Endometrial microvascular endothelial cells (primary cell): ENCODE measurements around the gene PDHA1. TPM values are rescaled to one million over a fixed set of nuclear protein-coding genes. Genes with fewer than 3 reads are reported as not detected.

Experiments used
- in situ Hi-C: cut with HindIII; loops from 2 replicates; pipeline ENCODE4 v1.10.0; 2017; ENCODE audit warnings: low sequenced_read_pairs, low pct_unique_long_range_greater_than_20kb; ENCODE audit errors: inconsistent ontology term
- total RNA-seq: library from RNA; depleted of rRNA; stranded (reverse); fragments of >200 nt; gene quantifications from one replicate; pipeline ENCODE4 v1.2.3, GENCODE V29; 2015; ENCODE audit errors: inconsistent ontology term

Gene PDHA1
- 78.1 TPM for total RNA-seq

DNA sequence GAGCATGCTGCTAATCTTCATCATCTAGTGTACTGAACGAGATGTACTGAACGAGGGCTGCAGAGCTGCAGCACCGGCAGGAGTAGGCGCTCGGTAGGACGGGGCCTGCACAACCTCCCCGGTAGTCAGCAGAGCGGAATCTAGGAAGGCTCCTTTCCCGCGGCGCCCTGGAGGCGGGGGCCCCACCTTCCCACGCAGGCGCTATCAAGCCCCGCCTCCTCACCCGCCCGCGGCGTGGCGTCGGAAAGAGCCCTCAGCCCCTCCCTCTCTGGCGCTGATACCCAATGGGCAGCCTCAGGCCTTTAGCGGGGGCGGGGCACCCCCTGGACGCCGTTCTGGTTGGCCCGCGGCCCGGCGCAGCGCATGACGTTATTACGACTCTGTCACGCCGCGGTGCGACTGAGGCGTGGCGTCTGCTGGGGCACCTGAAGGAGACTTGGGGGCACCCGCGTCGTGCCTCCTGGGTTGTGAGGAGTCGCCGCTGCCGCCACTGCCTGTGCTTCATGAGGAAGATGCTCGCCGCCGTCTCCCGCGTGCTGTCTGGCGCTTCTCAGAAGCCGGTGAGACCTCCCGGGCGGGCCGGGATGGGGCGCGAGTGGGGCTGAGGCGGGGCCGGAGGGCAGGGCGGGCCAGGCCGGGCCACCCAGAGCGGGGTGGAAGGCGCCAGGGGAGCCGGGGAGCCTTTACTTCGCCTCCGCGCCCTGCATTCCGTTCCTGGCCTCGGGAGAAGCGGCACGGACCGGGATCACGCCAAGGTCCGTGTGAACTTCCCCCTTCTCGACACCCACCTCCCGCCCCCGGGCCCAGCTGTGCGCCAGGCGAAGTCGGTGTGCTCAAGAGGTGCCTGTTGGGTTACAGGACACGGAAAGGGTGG is at the start of gene PDHA1:
TSS of gene PDHA1 (plus strand) at position 393 of the 874 bp plus-strand sequence. CDS start at position 504, 111 bp downstream.
- in situ Hi-C loops: no loop called here

DNA sequence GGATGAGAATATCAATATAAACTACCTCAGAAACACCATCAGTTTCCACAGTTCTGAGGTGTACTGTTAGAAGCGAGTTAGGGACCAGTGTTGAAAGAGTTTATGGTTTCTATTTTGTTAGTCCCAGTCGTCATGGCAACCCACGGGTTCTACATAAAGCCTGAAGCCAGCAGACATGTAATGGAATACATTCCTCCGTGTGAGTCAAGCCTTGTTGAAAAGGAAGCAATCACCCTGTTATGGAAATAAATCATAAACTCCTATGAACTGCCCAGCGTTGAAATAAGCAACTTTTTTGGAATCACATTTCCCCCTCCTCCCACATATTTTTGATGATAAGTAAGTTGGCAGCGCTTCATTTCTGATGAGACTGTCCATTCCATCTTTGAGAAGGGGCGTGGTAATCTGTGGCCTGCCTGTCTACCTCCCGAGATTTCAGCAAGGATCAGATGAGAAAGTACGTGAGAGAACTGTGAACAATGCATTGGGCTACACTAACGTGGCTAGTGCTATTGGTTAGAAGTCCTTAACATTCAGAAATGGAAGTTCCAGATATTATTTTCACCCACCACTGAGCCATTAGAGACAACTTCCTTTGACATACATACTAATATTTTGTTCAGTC is 40.4 kb upstream of the PDHA1 start:
- in situ Hi-C loops: no loop called here

GRCh38 chrX:19326567-19326966 is 17.2 kb upstream of the PDHA1 start:
- in situ Hi-C loops: no loop called here

DNA sequence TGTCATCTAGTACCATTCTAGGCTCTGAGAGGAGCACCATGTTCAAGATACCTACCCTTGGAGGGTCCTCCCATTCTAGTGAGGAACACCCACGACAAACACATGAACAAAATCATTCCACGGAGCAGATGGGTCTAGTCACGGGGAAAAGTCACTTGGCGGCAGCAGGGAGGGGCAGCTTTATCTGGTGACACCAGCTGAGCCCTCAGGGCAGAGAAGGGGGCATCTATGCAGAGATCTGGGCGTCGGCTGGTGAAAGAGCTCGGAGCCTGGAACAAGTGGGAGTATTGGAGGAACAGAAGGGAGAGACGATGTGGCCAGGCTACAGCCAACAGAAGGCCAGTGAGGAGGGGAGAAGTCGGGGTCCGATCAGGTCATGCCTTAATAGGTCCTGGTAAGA is 11.9 kb upstream of the PDHA1 start:
- in situ Hi-C loops: no loop called here

DNA sequence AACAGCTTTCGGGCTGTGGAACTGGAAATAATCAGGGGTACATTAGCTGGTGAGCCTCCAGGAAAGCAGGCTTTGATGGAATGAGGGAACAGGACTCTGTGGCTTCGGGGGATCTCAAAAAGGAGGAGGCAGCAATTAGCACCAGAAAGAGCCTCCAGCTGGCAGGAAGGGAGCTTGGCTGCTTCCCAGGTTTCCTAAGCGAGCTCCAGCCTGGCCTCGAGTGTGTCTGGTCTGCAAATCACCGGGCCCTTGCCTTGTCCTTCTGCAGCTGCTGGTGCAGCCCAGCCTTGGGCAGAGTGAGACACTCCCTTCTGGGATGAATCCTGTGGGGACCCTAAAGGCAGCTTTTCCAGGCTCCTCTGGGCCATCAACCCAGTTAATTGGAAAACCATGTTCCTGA is 10.7 kb upstream of the PDHA1 start:
- in situ Hi-C loops: no loop called here

DNA sequence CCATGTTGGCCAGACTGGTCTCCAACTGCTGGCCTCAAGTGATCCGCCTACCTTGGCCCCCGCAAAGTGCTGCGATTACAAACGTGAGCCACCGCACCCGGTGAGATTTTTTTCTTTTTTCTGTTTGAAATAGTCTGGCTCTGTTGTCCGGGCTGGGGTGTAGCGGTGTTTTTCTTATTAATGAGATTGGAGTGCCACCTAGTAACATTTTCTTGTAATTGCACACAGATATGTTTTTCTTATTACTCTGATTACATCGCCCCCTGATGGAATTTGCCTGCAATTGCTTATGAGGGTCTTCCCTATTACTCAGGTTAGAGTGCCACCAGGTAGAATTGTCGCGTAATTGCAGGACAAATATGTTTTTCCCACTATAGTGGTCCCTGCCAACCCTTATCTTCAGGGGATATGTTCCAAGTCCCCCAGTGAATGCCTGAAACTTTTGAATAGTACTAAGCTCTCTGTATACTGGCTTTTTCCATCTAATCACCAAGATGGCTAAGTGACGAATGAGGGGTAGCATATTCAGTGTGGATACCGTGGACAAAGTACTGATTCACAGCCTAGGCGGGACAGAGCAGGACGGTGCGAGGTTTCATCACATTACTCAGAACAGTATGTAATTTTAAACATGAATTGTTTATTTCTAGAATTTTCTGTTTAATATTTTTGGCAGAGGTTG is 8.6 kb upstream of the PDHA1 start:
- in situ Hi-C loops: no loop called here

- in situ Hi-C loops: no loop called here
These were observed 1.3 kb upstream of the PDHA1 start for GRCh38 chrX:19342331-19342906.

GRCh38 chrX:19343085-19343534 is 617 bp upstream of the PDHA1 start:
- in situ Hi-C loops: no loop called here

DNA sequence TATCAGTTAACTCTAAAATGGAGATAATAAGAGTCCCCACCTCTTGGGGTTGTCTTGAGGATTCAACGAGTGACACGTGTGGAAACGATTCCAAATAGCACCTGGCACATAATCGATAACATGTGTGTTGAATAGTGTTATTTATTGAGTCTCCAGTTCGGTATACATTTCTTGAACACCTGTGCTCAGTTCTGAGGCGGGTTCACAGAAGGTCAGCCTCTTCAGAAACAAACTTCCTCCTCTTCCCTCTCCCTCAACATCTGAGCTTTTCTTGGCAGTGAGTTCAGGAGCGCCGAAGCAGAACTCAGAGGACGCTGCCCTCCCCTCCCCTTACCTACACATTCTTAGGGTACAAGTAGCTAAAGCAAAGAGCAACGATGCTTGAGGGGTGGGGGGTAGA is 934 bp downstream of the PDHA1 start:
- in situ Hi-C loops: no loop called here

DNA sequence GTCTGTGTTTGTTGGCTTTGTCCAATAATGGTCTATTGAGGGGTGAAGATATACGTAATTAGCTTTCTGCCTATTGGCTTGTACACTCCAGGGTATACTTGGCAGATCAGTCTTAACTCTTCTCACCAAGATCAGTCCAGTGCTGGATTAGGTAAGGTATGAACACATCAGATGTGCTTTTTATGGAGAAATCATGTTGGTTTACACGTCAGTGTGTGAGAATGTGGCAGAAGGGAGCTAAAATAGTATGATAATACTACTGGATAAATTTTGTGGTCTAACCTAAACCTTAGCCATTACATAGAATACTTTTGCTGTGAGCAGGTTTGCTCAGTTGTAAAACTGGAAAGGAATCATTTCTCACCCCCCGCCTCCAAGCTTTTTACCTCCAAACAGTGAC is 4.2 kb downstream of the PDHA1 start:
- in situ Hi-C loops: no loop called here

- in situ Hi-C loops: no loop called here
These were observed 5.5 kb downstream of the PDHA1 start for GRCh38 chrX:19349264-19349663.

DNA sequence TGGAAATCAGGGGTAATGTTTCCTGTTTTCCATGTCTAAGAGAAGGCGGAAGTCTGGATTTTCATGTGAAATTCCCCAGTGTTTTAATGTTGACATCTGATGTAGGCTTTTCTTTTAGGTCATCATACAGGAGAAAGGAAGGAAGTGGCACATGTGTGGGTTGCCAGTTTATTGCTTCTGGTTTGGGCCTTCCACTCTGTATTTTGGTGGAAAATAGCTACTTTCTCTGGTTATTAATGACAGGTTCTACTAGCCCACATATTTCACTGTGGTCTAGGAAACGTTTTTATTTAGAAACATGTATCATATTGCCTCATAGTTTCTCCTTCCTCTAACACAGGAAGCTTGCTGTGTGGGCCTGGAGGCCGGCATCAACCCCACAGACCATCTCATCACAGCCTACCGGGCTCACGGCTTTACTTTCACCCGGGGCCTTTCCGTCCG is 7.2 kb downstream of the PDHA1 start:
- in situ Hi-C loops: no loop called here

GRCh38 chrX:19354625-19355024 is 10.9 kb downstream of the PDHA1 start:
- in situ Hi-C loops: no loop called here

GRCh38 chrX:19358521-19358920 is 14.8 kb downstream of the PDHA1 start:
- in situ Hi-C loops: no loop called here

DNA sequence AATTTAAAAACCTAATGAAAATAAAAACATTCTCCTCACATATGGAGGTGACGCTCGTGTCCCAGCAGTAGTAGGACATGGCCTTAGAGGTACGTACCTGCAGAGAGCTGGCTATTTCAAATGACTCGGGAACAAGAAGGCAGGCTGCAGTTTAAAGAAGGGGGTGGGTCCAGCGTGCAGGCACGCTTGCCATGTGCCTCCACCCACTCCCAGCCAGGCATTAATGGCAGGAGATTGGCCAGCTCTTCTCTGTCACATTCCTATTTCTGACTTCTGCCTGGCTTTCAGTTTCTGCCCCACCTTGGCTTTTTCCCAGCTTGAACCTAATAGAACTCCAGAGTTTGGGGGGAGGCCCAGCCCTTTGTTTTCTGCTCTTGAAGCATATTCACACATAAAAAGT is 17.2 kb downstream of the PDHA1 start:
- in situ Hi-C loops: no loop called here

GRCh38 chrX:19361701-19362100 is 18.0 kb downstream of the PDHA1 start:
- in situ Hi-C loops: no loop called here

DNA sequence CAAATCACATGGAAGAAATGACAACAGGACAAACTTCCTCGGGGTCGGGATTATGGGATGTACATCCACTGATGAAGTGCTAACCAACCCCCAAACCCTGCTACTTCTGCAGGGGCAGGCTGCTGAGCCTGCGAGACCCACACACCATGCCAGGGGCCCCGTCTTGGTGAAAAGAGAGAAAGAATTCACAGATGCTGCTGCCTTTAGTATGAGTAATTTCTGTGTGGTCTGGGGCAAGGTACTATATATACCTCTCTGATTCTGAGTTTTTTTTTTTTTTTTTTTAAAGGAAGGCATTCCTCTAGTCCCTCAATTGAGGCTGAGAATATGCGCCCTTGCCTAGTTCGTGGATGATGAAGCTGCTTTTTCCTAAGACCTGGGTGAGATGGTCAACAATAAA is 24.8 kb downstream of the PDHA1 start:
- in situ Hi-C loops: no loop called here

DNA sequence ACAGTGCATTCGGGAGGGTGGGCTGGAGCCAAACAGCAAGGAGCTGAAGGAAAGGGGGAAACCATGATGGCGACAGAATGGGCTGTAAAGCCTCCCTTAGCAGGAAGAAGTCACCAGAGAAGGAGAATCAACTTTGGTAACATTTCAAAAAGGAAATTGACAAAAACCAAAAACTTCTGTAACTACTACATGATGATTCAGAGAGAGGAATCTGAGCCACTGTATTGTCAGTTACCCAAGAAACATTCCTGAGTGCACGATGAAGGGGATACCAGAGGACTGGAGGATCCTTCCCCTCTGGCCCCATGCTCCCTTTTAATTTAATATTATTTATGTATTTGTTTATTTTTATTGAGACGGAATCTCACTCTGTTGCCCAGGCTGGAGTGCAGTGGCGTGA is 26.3 kb downstream of the PDHA1 start:
- in situ Hi-C loops: no loop called here

- in situ Hi-C loops: no loop called here
These were observed 28.4 kb downstream of the PDHA1 start for GRCh38 chrX:19372170-19372546.
